Measurements from ENCODE around the gene SNRNP48. TPM values are rescaled to one million over a fixed set of nuclear protein-coding genes. Genes with fewer than 3 reads are reported as not detected.

SNRNP48 gene
- total and polyA plus RNA-seq, 10 of the 15 experiments (the other 5 are each of a cell fraction or from before 2014, with no cell fraction given), result 3.2 to 14.4 (median 8.9) TPM

- ChIA-PET SMC1A (ENCODE audit: uncharacterized antibody, unreplicated experiment) (no interaction called here), POLR2A (no interaction called here), RAD21 (ENCODE audit: unreplicated experiment) (no interaction called here), CTCF (no interaction called here)
- 0 out of 4 replicates have a peak, but pooled peaks cover 0 to 1% of the 10 kb centered on the region in 2 experiments for H3K27me3 ChIP-seq (replicated peaks in 1 of 2; ENCODE audit: control insufficient read depth in 2 of 2, insufficient read depth in 2 of 2, low read length in 1 of 2)
- no peak overlapping the region for H2AFZ ChIP-seq (ENCODE audit: control insufficient read depth, low read depth, low read length)
- H3K4me2 ChIP-seq (ENCODE audit: control insufficient read depth, insufficient read depth), result no peak overlapping the region
- in situ Hi-C loops (cut with MboI), result no loop called here
- no peak overlapping the region for H3K27ac ChIP-seq (ENCODE audit: control insufficient read depth, insufficient read depth)
- DNase-seq (ENCODE audit: low read depth, low spot score) (no peak), ATAC-seq (no peak), FAIRE-seq (no peak)
- H3K4me3 ChIP-seq, result no peak overlapping the region
- H3K9me3 ChIP-seq (replicated peaks; ENCODE audit: control insufficient read depth, insufficient read depth, low read length), result no peaks in the 10 kb centered on the region
- no TSS peak for BruUV-seq (replicated peaks)
- whole genome bisulfite sequencing (ENCODE audit: insufficient coverage, insufficient replicate concordance, low lambda C conversion rate, missing lambda C conversion rate), result 41% methylated on average over 9 of the region's 9 CpGs
- H4K20me1 ChIP-seq (ENCODE audit: control insufficient read depth, insufficient read depth), result no peaks in the 10 kb centered on the region
- H3K4me1 ChIP-seq (ENCODE audit: control insufficient read depth, insufficient read depth, low read length), result no peaks in the 10 kb centered on the region
- no peaks in the 10 kb centered on the region for H3K79me2 ChIP-seq (ENCODE audit: control insufficient read depth, insufficient read depth, low read length)
- no peak overlapping the region for H3K9ac ChIP-seq (ENCODE audit: control insufficient read depth, insufficient read depth, low read length)
- intact Hi-C loops (cut with micrococcal nuclease; ENCODE audit: unreplicated experiment), result no loop called here
- TF ChIP-seq SMAD5 (IDR thresholded peaks at IDR 0.05; ENCODE audit: low read depth) (no peak), LARP7 (IDR thresholded peaks at IDR 0.05) (no peak), E2F4 (IDR thresholded peaks at IDR 0.05; ENCODE audit: low read depth, low read length) (no peak), RUNX3 (IDR thresholded peaks at IDR 0.05; ENCODE audit: low read length) (no peak), ASH2L (IDR thresholded peaks at IDR 0.05; ENCODE audit: borderline replicate concordance, low read depth) (no peak), BCLAF1 (IDR thresholded peaks at IDR 0.05) (no peak), SMARCA5 (IDR thresholded peaks at IDR 0.05) (no peak), CREB1 (IDR thresholded peaks at IDR 0.05; ENCODE audit: low read depth) (no peak)
- H3K36me3 ChIP-seq (ENCODE audit: control insufficient read depth in 2 of 2, insufficient read depth in 2 of 2, low read length in 1 of 2), result no peaks in the 10 kb centered on the region
Observed at GRCh38 chr6:7632501-7633290, 42.7 kb downstream of the SNRNP48 start.
